NCI-H1694 (cell line): ENCODE measurements around the gene PSME1.
A peak's percentile ranks its signal among the peaks of the same experiment; 100 is the strongest.

ENCODE experiments used
- DNase-seq: peaks from one replicate; lab custom pipeline; 2025; lab: John Stamatoyannopoulos, UW

The PSME1 gene

GRCh38 chr14:24172261-24172860, 36.4 kb downstream of the PSME1 start:
- DNase-seq: peak; percentile 18

- DNase-seq: no peak
Measured at GRCh38 chr14:24172871-24173281, 36.9 kb downstream of the PSME1 start.

- no peak for DNase-seq
Measured at GRCh38 chr14:24176599-24176998, 40.6 kb downstream of the PSME1 start.

GRCh38 chr14:24177041-24177825, 41.2 kb downstream of the PSME1 start:
- no peak for DNase-seq

GRCh38 chr14:24177891-24178290, 41.9 kb downstream of the PSME1 start:
- no peak for DNase-seq

- DNase-seq: no peak
Measured at GRCh38 chr14:24178399-24179178, 42.6 kb downstream of the PSME1 start.

GRCh38 chr14:24179294-24179960, 43.4 kb downstream of the PSME1 start:
- DNase-seq: no peak

GRCh38 chr14:24179961-24180796, 44.2 kb downstream of the PSME1 start:
- no peak for DNase-seq

- DNase-seq: no peak
Measured at GRCh38 chr14:24181371-24182077, 45.5 kb downstream of the PSME1 start.

GRCh38 chr14:24182110-24182882, 46.3 kb downstream of the PSME1 start:
- DNase-seq: no peak

- no peak for DNase-seq
Measured at GRCh38 chr14:24183014-24183481, 47.1 kb downstream of the PSME1 start.

- no peak for DNase-seq
Measured at GRCh38 chr14:24184104-24184970, 48.3 kb downstream of the PSME1 start.

GRCh38 chr14:24185026-24185425, 49.0 kb downstream of the PSME1 start:
- no peak for DNase-seq

- no peak for DNase-seq
Measured at GRCh38 chr14:24185741-24186140, 49.7 kb downstream of the PSME1 start.

- no peak for DNase-seq
Measured at GRCh38 chr14:24186831-24187538, 51.0 kb downstream of the PSME1 start.

GRCh38 chr14:24187539-24187915, 51.5 kb downstream of the PSME1 start:
- no peak for DNase-seq
